Prostate gland (tissue), 2 donors: ENCODE data around the gene ARPC5.

Source experiments
- POLR2A ChIP-seq: fragments of 450-650 bp; IDR thresholded peaks from one replicate; pipeline ENCODE4 v1.6.1; 2016; ENCODE audit warnings: antibody characterized with exemption, mild to moderate bottlenecking
- POLR2AphosphoS5 ChIP-seq: sonication (generic); formaldehyde crosslinking; IDR thresholded peaks from one replicate; pipeline ENCODE4 v1.6.1; 2017; ENCODE audit warnings: antibody characterized with exemption
- TF ChIP-seq, protein P1 (sequence below), 4 experiments: fragments of 200-600 bp in 2 of 4; fragments of 450-650 bp in 2 of 4; sonication (generic) in 2 of 4; IDR thresholded peaks; 1 replicate in 3 of 4; 2 replicates in 1 of 4; pipeline ENCODE4 v1.5.1; 2016 to 2019; ENCODE audit warnings: antibody characterized with exemption in 4 of 4, mild to moderate bottlenecking in 2 of 4, moderate library complexity in 2 of 4

DNA sequence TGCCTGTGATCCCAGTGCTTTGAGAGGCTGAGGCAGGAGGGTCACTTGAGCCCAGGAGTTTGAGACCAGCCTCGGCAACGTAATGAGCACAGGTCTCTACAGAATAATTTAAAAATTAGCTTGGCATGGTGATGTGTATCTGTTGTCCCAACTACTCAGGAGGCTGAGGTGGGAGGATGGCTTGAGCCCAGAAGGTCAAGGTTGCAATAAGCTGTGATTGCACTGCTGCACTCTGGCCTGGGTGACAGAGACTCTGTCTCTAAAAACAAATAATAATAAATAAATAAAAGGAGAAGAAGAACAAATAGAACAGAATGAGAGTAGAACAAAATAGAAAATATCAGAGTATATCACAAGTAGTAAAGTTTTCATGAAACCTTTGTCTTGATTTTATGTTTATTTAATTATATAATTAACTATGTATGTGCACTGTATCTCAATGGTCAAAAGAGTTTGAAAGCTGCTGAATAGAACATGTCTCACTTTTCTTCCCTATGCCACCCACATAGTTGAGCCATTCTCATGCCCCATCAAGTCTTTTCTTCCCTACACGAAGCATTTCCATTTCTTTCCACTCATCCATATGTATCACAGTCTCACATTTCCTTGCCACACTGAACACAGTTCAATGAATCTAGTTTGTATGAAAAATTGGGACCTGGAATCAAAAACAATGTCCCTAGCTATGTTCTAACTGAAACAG is 40.5 kb upstream of the ARPC5 start:
- TF ChIP-seq, protein P1, sequence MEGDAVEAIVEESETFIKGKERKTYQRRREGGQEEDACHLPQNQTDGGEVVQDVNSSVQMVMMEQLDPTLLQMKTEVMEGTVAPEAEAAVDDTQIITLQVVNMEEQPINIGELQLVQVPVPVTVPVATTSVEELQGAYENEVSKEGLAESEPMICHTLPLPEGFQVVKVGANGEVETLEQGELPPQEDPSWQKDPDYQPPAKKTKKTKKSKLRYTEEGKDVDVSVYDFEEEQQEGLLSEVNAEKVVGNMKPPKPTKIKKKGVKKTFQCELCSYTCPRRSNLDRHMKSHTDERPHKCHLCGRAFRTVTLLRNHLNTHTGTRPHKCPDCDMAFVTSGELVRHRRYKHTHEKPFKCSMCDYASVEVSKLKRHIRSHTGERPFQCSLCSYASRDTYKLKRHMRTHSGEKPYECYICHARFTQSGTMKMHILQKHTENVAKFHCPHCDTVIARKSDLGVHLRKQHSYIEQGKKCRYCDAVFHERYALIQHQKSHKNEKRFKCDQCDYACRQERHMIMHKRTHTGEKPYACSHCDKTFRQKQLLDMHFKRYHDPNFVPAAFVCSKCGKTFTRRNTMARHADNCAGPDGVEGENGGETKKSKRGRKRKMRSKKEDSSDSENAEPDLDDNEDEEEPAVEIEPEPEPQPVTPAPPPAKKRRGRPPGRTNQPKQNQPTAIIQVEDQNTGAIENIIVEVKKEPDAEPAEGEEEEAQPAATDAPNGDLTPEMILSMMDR (IDR thresholded peaks at IDR 0.05), result no peak
- TF ChIP-seq POLR2A (no peak), POLR2AphosphoS5 (no peak)
